AG09309 (cell line): ENCODE measurements around the gene H2AZ2.
"Not testable (repeated sequence)": the region's sequence is repeated elsewhere in the genome, so short reads cannot be mapped to it uniquely, and the experiment has no call there.

Experiments used
- DNase-seq: peaks from one replicate; pipeline ENCODE4 v3.0.0-alpha.2; 2010; ENCODE audit warnings: low read depth
- H3K4me3 ChIP-seq: 2 replicates; pipeline ENCODE4 v1.5.1; 2011; ENCODE audit warnings: mild to moderate bottlenecking, low read depth, low read length, moderate library complexity; ENCODE audit not compliant: control insufficient read depth
- CTCF ChIP-seq: IDR thresholded peaks from 2 replicates; pipeline ENCODE4 v1.5.1; 2011; ENCODE audit warnings: mild to moderate bottlenecking, low read depth, low read length, inconsistent platforms; ENCODE audit not compliant: insufficient read depth, control insufficient read depth; ENCODE audit errors: missing control alignments

H2AZ2 gene

DNA sequence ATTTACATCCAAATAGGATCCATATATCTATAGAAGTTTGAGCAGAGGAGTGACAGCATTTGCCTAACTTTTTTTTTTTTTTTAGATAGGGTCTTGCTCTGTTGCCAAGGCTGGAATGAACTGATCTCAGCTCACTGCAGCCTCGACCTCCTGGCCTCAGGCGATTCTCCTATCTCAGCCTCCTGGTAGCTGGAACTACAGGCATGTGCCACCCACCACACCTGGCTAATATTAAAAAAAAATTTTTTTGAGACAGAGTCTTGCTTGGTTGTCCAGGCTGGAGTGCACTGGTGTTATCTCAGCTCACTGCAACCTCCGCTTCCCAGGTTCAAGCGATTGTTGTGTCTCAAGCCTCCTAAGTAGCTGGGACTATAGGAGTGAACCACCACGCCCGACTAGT, 36.3 kb downstream of the H2AZ2 start:
- no peak for TF ChIP-seq CTCF
- no peak for DNase-seq
- H3K4me3 ChIP-seq: no peak overlapping the region

- DNase-seq: no peak
- no peak for TF ChIP-seq CTCF
- no peak overlapping the region for H3K4me3 ChIP-seq
Observed at GRCh38 chr7:44811093-44811492, 36.8 kb downstream of the H2AZ2 start.

- DNase-seq: no peak
- no peak for TF ChIP-seq CTCF
Observed at GRCh38 chr7:44808914-44809393, 38.9 kb downstream of the H2AZ2 start.

GRCh38 chr7:44805950-44806349, 41.9 kb downstream of the H2AZ2 start:
- DNase-seq: no peak
- H3K4me3 ChIP-seq: no peak overlapping the region
- TF ChIP-seq CTCF: no peak

More at GRCh38 chr7:44808914-44809393, 38.9 kb downstream of the H2AZ2 start:
- no peak overlapping the region for H3K4me3 ChIP-seq

- not testable (repeated sequence) for DNase-seq
Observed at GRCh38 chr7:44803828-44804519, 43.9 kb downstream of the H2AZ2 start.

GRCh38 chr7:44802418-44803025, 45.4 kb downstream of the H2AZ2 start:
- no peak for DNase-seq
- no peak overlapping the region for H3K4me3 ChIP-seq

More at GRCh38 chr7:44803828-44804519, 43.9 kb downstream of the H2AZ2 start:
- H3K4me3 ChIP-seq: not testable (repeated sequence)

More at GRCh38 chr7:44802418-44803025, 45.4 kb downstream of the H2AZ2 start:
- TF ChIP-seq CTCF: no peak
